AG09319 (cell line): ENCODE results near the gene NBEA.

Source experiments
- DNase-seq: peaks from one replicate; pipeline ENCODE4 v3.0.0-alpha.2; 2010; ENCODE audit warnings: low read depth; ENCODE audit errors: extremely low read depth
- CTCF ChIP-seq: IDR thresholded peaks from 2 replicates; pipeline ENCODE4 v1.5.1; 2011; ENCODE audit warnings: low read depth, mild to moderate bottlenecking, inconsistent platforms, low read length, moderate library complexity

NBEA gene

GRCh38 chr13:34939771-34940170, 2.3 kb upstream of the NBEA start:
- no peak for TF ChIP-seq CTCF
- DNase-seq, result no peak

- DNase-seq, result no peak
- TF ChIP-seq CTCF, result no peak
These were observed 635 bp upstream of the NBEA start for GRCh38 chr13:34941436-34941834.

DNA sequence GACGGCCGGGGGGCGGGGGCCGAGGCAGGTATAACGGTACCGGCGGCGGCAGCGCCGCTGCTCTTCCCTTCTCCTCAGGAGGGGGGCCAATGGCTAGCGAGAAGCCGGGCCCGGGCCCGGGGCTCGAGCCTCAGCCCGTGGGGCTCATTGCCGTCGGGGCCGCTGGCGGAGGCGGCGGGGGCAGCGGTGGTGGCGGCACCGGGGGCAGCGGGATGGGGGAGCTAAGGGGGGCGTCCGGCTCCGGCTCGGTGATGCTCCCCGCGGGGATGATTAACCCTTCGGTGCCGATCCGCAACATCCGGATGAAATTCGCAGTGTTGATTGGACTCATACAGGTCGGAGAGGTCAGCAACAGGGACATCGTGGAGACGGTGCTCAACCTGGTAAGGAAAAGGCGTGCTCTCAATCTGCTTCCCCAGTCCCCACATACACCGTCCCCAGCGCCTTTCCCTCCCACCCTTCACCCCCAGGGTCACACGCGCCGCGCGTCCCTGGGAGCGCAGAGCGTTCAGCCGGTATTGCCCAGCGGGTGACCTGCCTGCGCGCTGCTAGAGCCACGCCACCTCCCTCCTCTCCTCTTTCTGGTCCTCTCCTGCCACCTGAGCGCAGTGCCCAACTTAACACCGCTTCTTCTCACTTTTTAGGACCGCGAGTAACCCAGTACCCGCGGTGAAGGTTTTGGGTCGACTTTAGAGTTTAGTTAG, 814 bp downstream of the NBEA start:
- TF ChIP-seq CTCF, result no peak
- DNase-seq, result no peak

DNA sequence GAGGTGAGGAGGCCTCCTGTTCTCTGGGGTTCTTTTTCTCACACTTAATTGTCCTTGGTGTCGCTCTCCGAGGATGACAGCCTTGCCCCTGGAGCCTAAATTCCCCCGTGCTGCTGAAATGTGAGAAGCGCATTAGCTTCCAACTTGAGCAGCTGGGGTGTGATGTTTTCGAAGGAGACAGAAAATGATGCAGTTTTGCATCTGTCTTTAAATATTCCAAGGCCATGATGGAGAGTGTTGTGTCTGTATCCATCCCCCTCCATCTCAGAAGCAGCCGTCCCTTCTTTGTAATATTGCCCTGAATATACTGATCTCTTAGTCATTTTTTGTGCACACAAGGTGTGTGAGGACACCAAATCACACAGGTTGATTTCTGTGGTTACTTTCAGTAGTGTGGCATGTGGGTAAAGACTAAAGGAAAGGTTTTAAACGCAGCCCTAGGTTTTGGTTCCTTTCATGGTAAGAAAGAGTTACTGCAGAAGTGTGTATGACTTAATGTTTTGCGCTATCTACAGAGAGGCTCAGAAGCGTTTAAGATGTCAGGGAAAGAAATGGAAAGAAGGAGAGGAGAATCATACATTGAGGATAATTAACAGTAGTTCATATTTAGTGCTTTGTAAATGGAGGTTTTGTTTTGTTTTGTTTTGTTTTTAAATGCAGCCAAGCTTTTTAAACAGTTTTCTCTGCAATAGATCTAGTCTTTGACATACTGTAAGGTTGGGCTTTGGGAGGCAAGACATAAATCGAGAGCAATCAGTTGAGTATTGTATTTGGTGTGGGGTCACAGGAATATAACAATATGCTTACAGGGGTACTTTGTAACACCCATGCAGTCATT, 1.6 kb downstream of the NBEA start:
- no peak for DNase-seq
- TF ChIP-seq CTCF, result no peak

DNA sequence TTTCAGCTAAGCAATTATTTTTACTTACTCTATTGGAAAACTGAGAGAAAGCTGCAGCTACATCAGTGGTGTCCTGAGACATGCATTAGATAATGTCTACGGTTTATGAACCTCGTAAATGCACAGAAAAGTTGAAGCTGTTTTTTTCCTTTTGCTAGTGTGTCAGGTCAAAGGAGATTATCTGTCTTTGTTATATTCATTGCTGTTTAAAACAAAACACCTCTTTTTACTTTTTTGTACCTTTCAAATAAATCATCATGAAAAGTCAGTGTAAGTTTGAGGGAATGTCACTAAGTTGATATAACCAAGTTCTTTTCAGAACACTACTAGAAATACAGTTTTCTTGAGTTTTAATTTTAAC, 2.2 kb downstream of the NBEA start:
- TF ChIP-seq CTCF, result no peak
- no peak for DNase-seq

GRCh38 chr13:34944751-34945150, 2.7 kb downstream of the NBEA start:
- TF ChIP-seq CTCF, result no peak
- DNase-seq, result no peak

DNA sequence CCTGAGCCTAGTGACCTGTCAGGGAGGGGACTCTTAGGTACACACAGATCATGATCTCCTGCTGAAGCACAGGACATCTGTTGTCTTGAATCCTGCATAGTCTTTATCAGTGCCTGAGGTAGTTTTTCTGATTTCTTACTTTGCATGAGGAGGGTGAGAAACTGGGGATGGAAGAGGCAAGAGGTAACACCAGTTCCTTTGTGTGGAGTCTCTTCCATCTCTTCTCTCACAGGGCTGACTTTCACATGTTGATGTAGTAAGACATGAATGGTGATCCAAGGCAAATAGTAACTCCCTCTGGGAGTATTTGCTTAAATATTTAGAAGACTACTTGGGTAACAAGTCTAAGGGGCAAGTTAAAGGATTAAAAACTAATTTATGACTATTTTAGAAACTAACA, 9.5 kb downstream of the NBEA start:
- TF ChIP-seq CTCF, result no peak
- no peak for DNase-seq
